HEK293 (cell line): ENCODE results near the gene TMEM87B.

ENCODE experiments used
- CTCF ChIA-PET: fragments of 350-600 bp; formaldehyde crosslinking; extraction: SDS; loops from one replicate; lab custom pipeline; 2021; ENCODE audit warnings: antibody characterized with exemption; lab: Yijun Ruan, JAX
- POLR2A ChIA-PET: fragments of 300-600 bp; formaldehyde crosslinking; extraction: SDS; loops from one replicate; lab custom pipeline; 2020; ENCODE audit warnings: antibody characterized with exemption, inconsistent platforms; lab: Yijun Ruan, JAX
- H3K27ac ChIP-seq: fragments of 200-500 bp; sonication (Bioruptor generic); 2 replicates; pipeline ENCODE4 v1.5.1; 2014; ENCODE audit warnings: low read depth, low read length, control low read depth, inconsistent platforms; ENCODE audit errors: extremely low read depth
- H3K36me3 ChIP-seq, 2 experiments: fragments of 200-500 bp in 1 of 2; sonication (Bioruptor generic) in 1 of 2; 1 replicate in 1 of 2; 2 replicates in 1 of 2; pipeline ENCODE4 v1.5.1; 2014 to 2017; ENCODE audit warnings: inconsistent platforms in 2 of 2, low read length in 2 of 2; ENCODE audit not compliant: control insufficient read depth in 2 of 2, insufficient read depth in 1 of 2
- H3K4me1 ChIP-seq: fragments of 200-500 bp; sonication (Bioruptor generic); 2 replicates; pipeline ENCODE4 v1.5.1; 2014; ENCODE audit warnings: mild to moderate bottlenecking, low read length, inconsistent platforms; ENCODE audit not compliant: control insufficient read depth, insufficient read depth
- H3K4me3 ChIP-seq: 2 replicates; pipeline ENCODE4 v1.5.1; 2011; ENCODE audit warnings: low read depth, mild to moderate bottlenecking, control low read depth, low read length, moderate library complexity
- H3K9me3 ChIP-seq: fragments of 200-500 bp; sonication (Bioruptor generic); 2 replicates; pipeline ENCODE4 v1.5.1; 2014; ENCODE audit warnings: low read depth, low read length, inconsistent platforms; ENCODE audit not compliant: control insufficient read depth, insufficient read depth
- ATF2 ChIP-seq: fragments of 450-650 bp; formaldehyde crosslinking; IDR thresholded peaks from 2 replicates; pipeline ENCODE4 v1.5.1; 2016; ENCODE audit warnings: missing biosample characterization, missing genetic modification characterization, low read depth
- HIC1 ChIP-seq: fragments of 450-650 bp; formaldehyde crosslinking; IDR thresholded peaks from 2 replicates; pipeline ENCODE4 v1.5.1; 2016; ENCODE audit warnings: missing biosample characterization, missing genetic modification characterization
- PRDM2 ChIP-seq: fragments of 450-650 bp; formaldehyde crosslinking; IDR thresholded peaks from 2 replicates; pipeline ENCODE4 v1.5.1; 2016; ENCODE audit warnings: missing biosample characterization, missing genetic modification characterization, borderline replicate concordance
- REST ChIP-seq: fragments of 450-650 bp; formaldehyde crosslinking; IDR thresholded peaks from 2 replicates; pipeline ENCODE4 v1.5.1; 2016; ENCODE audit warnings: missing biosample characterization, missing genetic modification characterization
- ZBTB17 ChIP-seq: fragments of 450-650 bp; formaldehyde crosslinking; IDR thresholded peaks from 2 replicates; pipeline ENCODE4 v1.5.1; 2016; ENCODE audit warnings: missing biosample characterization, missing genetic modification characterization
- ZBTB48 ChIP-seq: fragments of 450-650 bp; formaldehyde crosslinking; IDR thresholded peaks from 2 replicates; pipeline ENCODE4 v1.5.1; 2016; ENCODE audit warnings: missing biosample characterization, missing genetic modification characterization
- ZFHX2 ChIP-seq: fragments of 450-650 bp; formaldehyde crosslinking; conservative IDR thresholded peaks from 2 replicates; pipeline ENCODE4 v1.5.1; 2016; ENCODE audit warnings: missing biosample characterization, missing genetic modification characterization
- ZNF10 ChIP-seq: fragments of 450-650 bp; formaldehyde crosslinking; IDR thresholded peaks from 2 replicates; pipeline ENCODE4 v1.5.1; 2017; ENCODE audit warnings: missing biosample characterization, missing genetic modification characterization
- ZNF121 ChIP-seq: fragments of 450-650 bp; formaldehyde crosslinking; IDR thresholded peaks from 2 replicates; pipeline ENCODE4 v1.5.1; 2016; ENCODE audit warnings: missing biosample characterization, missing genetic modification characterization
- ZNF133 ChIP-seq: fragments of 450-650 bp; formaldehyde crosslinking; IDR thresholded peaks from 2 replicates; pipeline ENCODE4 v1.5.1; 2016; ENCODE audit warnings: missing biosample characterization, missing genetic modification characterization
- ZNF214 ChIP-seq: fragments of 450-650 bp; formaldehyde crosslinking; IDR thresholded peaks from 2 replicates; pipeline ENCODE4 v1.5.1; 2017; ENCODE audit warnings: missing biosample characterization, mild to moderate bottlenecking, missing genetic modification characterization, borderline replicate concordance
- ZNF266 ChIP-seq: fragments of 450-650 bp; formaldehyde crosslinking; IDR thresholded peaks from 2 replicates; pipeline ENCODE4 v1.5.1; 2016; ENCODE audit warnings: missing biosample characterization, missing genetic modification characterization, low read depth
- ZNF391 ChIP-seq: fragments of 450-650 bp; formaldehyde crosslinking; IDR thresholded peaks from 2 replicates; pipeline ENCODE4 v1.5.1; 2016; ENCODE audit warnings: low read depth, missing biosample characterization, missing genetic modification characterization, borderline replicate concordance
- ZNF426 ChIP-seq: fragments of 450-650 bp; formaldehyde crosslinking; IDR thresholded peaks from 2 replicates; pipeline ENCODE4 v1.5.1; 2017; ENCODE audit warnings: missing biosample characterization, missing genetic modification characterization, mild to moderate bottlenecking, inconsistent platforms, moderate library complexity
- ZNF544 ChIP-seq: fragments of 450-650 bp; formaldehyde crosslinking; IDR thresholded peaks from 2 replicates; pipeline ENCODE4 v1.5.0; 2017; ENCODE audit warnings: missing biosample characterization, missing genetic modification characterization
- ZNF548 ChIP-seq: fragments of 450-650 bp; formaldehyde crosslinking; IDR thresholded peaks from 2 replicates; pipeline ENCODE4 v1.5.1; 2016; ENCODE audit warnings: missing biosample characterization, missing genetic modification characterization
- ZNF664 ChIP-seq: fragments of 450-650 bp; formaldehyde crosslinking; IDR thresholded peaks from 2 replicates; pipeline ENCODE4 v1.5.1; 2016; ENCODE audit warnings: missing biosample characterization, missing genetic modification characterization
- ZNF701 ChIP-seq: fragments of 450-650 bp; formaldehyde crosslinking; IDR thresholded peaks from 2 replicates; pipeline ENCODE4 v1.5.1; 2016; ENCODE audit warnings: missing biosample characterization, missing genetic modification characterization

Gene TMEM87B

GRCh38 chr2:112024231-112024630 is 30.8 kb upstream of the TMEM87B start:
- POLR2A ChIA-PET, result no interaction called here
- Histone ChIP-seq H3K27ac (no peak overlapping the region), H3K4me1 (peaks cover 10% of the 10 kb centered on the region), H3K36me3 (peaks cover 0 to 12% of the 10 kb centered on the region in 2 experiments; a peak in 1 of 3 replicates), H3K4me3 (no peak overlapping the region), H3K9me3 (no peaks in the 10 kb centered on the region)
- CTCF ChIA-PET, result interaction anchor here (0.6 kb wide), 1 partner anchor 37 kb away, joined by 3 read pairs; no protein-coding TSS in a partner anchor
- TF ChIP-seq PRDM2 (tag by site-specific recombination) (no peak), ZNF548 (tag by site-specific recombination) (no peak), ZNF133 (no peak), ZFHX2 (tag by site-specific recombination) (no peak), ZNF701 (tag by site-specific recombination) (no peak), ZNF544 (tag by site-specific recombination) (no peak)

- peaks cover 0 to 12% of the 10 kb centered on the region in 2 experiments; a peak in 1 of 3 replicates for H3K36me3 ChIP-seq
- ChIA-PET CTCF (no interaction called here), POLR2A (no interaction called here)
- no peak overlapping the region for H3K4me3 ChIP-seq
- no peaks in the 10 kb centered on the region for H3K9me3 ChIP-seq
- H3K4me1 ChIP-seq, result peaks cover 7% of the 10 kb centered on the region
- TF ChIP-seq ATF2 (no peak), ZBTB17 (tag by site-specific recombination) (no peak), ZNF133 (no peak), HIC1 (tag by site-specific recombination) (no peak), ZNF266 (tag by site-specific recombination) (no peak)
- no peak overlapping the region for H3K27ac ChIP-seq
These were observed 30.1 kb upstream of the TMEM87B start for GRCh38 chr2:112024896-112025491.

- Histone ChIP-seq H3K36me3 (peaks cover 0 to 12% of the 10 kb centered on the region in 2 experiments; a peak in 1 of 3 replicates), H3K4me1 (peaks cover 7% of the 10 kb centered on the region), H3K4me3 (no peak overlapping the region), H3K9me3 (no peaks in the 10 kb centered on the region), H3K27ac (no peak overlapping the region)
- POLR2A ChIA-PET, result no interaction called here
- CTCF ChIA-PET, result no interaction called here
- TF ChIP-seq REST (tag by site-specific recombination) (no peak), ZNF214 (tag by site-specific recombination) (no peak), ZNF426 (no peak), ZNF121 (tag by site-specific recombination) (no peak), ZBTB48 (tag by site-specific recombination) (no peak), ZNF10 (tag by site-specific recombination) (no peak), ZNF664 (tag by site-specific recombination) (no peak), ZNF391 (tag by site-specific recombination) (no peak)
These were observed 28.6 kb upstream of the TMEM87B start for GRCh38 chr2:112026509-112026908.
